ENCODE results near the gene AGR2. TPM values are rescaled to one million over a fixed set of nuclear protein-coding genes. Genes with fewer than 3 reads are reported as not detected.

Gene AGR2
- total RNA-seq, 1 experiment from 2014 or later, result not detected

GRCh38 chr7:16812542-16813231 is 7.9 kb upstream of the AGR2 start:
- Histone ChIP-seq H2BK5ac (ENCODE audit: insufficient read length, low read length) (no peak overlapping the region), H3K14ac (ENCODE audit: insufficient read depth, low read length) (no peak overlapping the region), H2BK120ac (ENCODE audit: low read depth, low read length, poor library complexity, severe bottlenecking) (no peak overlapping the region), H2BK12ac (ENCODE audit: insufficient read length, low read depth, low read length) (no peak overlapping the region), H2AFZ (ENCODE audit: low read length) (no peak overlapping the region), H3K79me2 (ENCODE audit: insufficient read depth, low read length) (no peaks in the 10 kb centered on the region), H3K56ac (ENCODE audit: insufficient read length, low read depth, low read length) (no peak overlapping the region), H3K9ac (ENCODE audit: extremely low read depth, insufficient read length, low read length) (no peak overlapping the region), H3K27me3 (ENCODE audit: insufficient read depth, low read length) (no peaks in the 10 kb centered on the region), H4K8ac (replicated peaks; ENCODE audit: insufficient read length, low read depth, low read length) (no peak overlapping the region), H3K4me2 (ENCODE audit: insufficient read depth, insufficient read length, low read length) (no peak overlapping the region), H2BK20ac (ENCODE audit: low read depth, low read length, poor library complexity, severe bottlenecking) (no peak overlapping the region), H3K23ac (ENCODE audit: insufficient read length, low read depth, low read length) (no peak overlapping the region), H3K18ac (ENCODE audit: insufficient read length, low read depth, low read length) (no peak overlapping the region), H4K20me1 (ENCODE audit: control insufficient read depth, insufficient read depth, insufficient read length) (no peaks in the 10 kb centered on the region), H3K27ac (ENCODE audit: insufficient read length, low read depth, low read length) (no peak overlapping the region), H4K5ac (ENCODE audit: insufficient read length, low read depth, low read length) (no peak overlapping the region), H4K91ac (ENCODE audit: insufficient read length, low read depth, low read length) (no peak overlapping the region), H3K4ac (ENCODE audit: low read depth, low read length) (no peak overlapping the region), H3K4me1 (ENCODE audit: insufficient read depth, low read length) (no peaks in the 10 kb centered on the region), H3K23me2 (ENCODE audit: insufficient read length, low read depth, low read length, poor library complexity, severe bottlenecking) (no peaks in the 10 kb centered on the region), H2BK15ac (ENCODE audit: low read depth, low read length) (no peak overlapping the region), H3T11ph (ENCODE audit: low read length) (no peak overlapping the region), H3K9me3 (ENCODE audit: control insufficient read depth, low read depth, low read length) (no peaks in the 10 kb centered on the region), H2AK5ac (ENCODE audit: insufficient read length, low read length) (no peak overlapping the region), H3K79me1 (ENCODE audit: insufficient read depth, low read depth, low read length, poor library complexity, severe bottlenecking) (no peaks in the 10 kb centered on the region)
- WGBS (ENCODE audit: extremely low coverage, insufficient read length, low lambda C conversion rate), result no CpG with 5 or more reads among the region's 4 CpGs
- no peak for DNase-seq
- H3K27ac Mint-ChIP-seq, result no peak overlapping the region
- no peaks in the 10 kb centered on the region for H3K9me3 Mint-ChIP-seq
- H3K4me1 Mint-ChIP-seq, result peaks cover 0 to 3% of the 10 kb centered on the region in 2 experiments; a peak in 1 of 4 replicates
- no peaks in the 10 kb centered on the region for H3K36me3 Mint-ChIP-seq (ENCODE audit: insufficient read depth in 1 of 3, low read depth in 3 of 3)
- no peak overlapping the region for H3K4me3 Mint-ChIP-seq
- TF ChIP-seq CTCF (conservative IDR thresholded peaks at IDR 0.05), result no peak
- H3K27me3 Mint-ChIP-seq (ENCODE audit: low read depth), result no peaks in the 10 kb centered on the region
